IMR-90 (cell line): ENCODE data around the gene MMP10. TPM values are rescaled to one million over a fixed set of nuclear protein-coding genes. Genes with fewer than 3 reads are reported as not detected.

Experiments
- ATAC-seq: fragments of 200-7000 bp; cut with Tn5 transposase; 2 replicates; pipeline ENCODE4 v1.9.1; 2020; ENCODE audit warnings: low read depth, mild to moderate bottlenecking, moderate library complexity
- BruUV-seq: library from RNA; stranded (reverse); fragments of 400-500 nt; replicated peaks from 2 replicates; lab custom pipeline; 2021; lab: Mats Ljungman, UMichigan
- CTCF ChIA-PET: fragments of 300-600 bp; formaldehyde crosslinking; extraction: SDS; loops from one replicate; lab custom pipeline; 2021; ENCODE audit warnings: antibody characterized with exemption; lab: Yijun Ruan, JAX
- POLR2A ChIA-PET: fragments of 300-600 bp; sonication (Branson Sonifier 250); formaldehyde crosslinking; loops from one replicate; lab custom pipeline; 2022; ENCODE audit warnings: antibody characterized with exemption; ENCODE audit not compliant: unreplicated experiment; lab: Charles Lee
- DNase-seq: peaks from one replicate; pipeline ENCODE4 v3.0.0; 2013
- H2AFZ ChIP-seq: replicated peaks from 2 replicates; pipeline ENCODE3; 2013; ENCODE audit warnings: low read length, mild to moderate bottlenecking; ENCODE audit not compliant: poor library complexity
- H2AK5ac ChIP-seq: 2 replicates; pipeline ENCODE4 v1.6.1; 2013; ENCODE audit warnings: low read depth, low read length, inconsistent platforms
- H2AK9ac ChIP-seq: replicated peaks from 2 replicates; pipeline ENCODE3; 2013; ENCODE audit warnings: mild to moderate bottlenecking, low read depth, low read length, moderate library complexity; ENCODE audit not compliant: poor library complexity
- H2BK120ac ChIP-seq: 2 replicates; pipeline ENCODE4 v1.6.1; 2013; ENCODE audit warnings: low read depth, low read length, inconsistent platforms
- H2BK15ac ChIP-seq: 3 replicates; pipeline ENCODE4 v1.6.1; 2013; ENCODE audit warnings: low read depth, low read length, inconsistent platforms
- H2BK20ac ChIP-seq: 2 replicates; pipeline ENCODE4 v1.6.1; 2013; ENCODE audit warnings: low read depth, mild to moderate bottlenecking, inconsistent platforms, low read length, moderate library complexity
- H2BK5ac ChIP-seq: 2 replicates; pipeline ENCODE4 v1.6.1; 2013; ENCODE audit warnings: mild to moderate bottlenecking, low read depth, low read length, inconsistent platforms; ENCODE audit not compliant: poor library complexity, severe bottlenecking
- H3K14ac ChIP-seq: replicated peaks from 2 replicates; pipeline ENCODE4 v1.6.1; 2013; ENCODE audit warnings: low read depth, low read length, inconsistent platforms
- H3K18ac ChIP-seq: 2 replicates; pipeline ENCODE4 v1.6.1; 2013; ENCODE audit warnings: low read depth, low read length, control low read depth
- H3K23ac ChIP-seq: 2 replicates; pipeline ENCODE4 v1.6.1; 2013; ENCODE audit warnings: low read depth, low read length, inconsistent platforms
- H3K27ac ChIP-seq: 2 replicates; pipeline ENCODE4 v1.5.1; 2013; ENCODE audit warnings: mild to moderate bottlenecking, control low read depth, low read length; ENCODE audit not compliant: insufficient read depth
- H3K27me3 ChIP-seq: 2 replicates; pipeline ENCODE4 v1.6.1; 2013; ENCODE audit warnings: low read length; ENCODE audit not compliant: control insufficient read depth, insufficient read depth
- H3K36me3 ChIP-seq: 2 replicates; pipeline ENCODE4 v1.6.1; 2013; ENCODE audit warnings: low read length, mixed read lengths; ENCODE audit not compliant: control insufficient read depth, insufficient read depth
- H3K4ac ChIP-seq: 2 replicates; pipeline ENCODE4 v1.6.1; 2013; ENCODE audit warnings: low read depth, low read length, inconsistent platforms
- H3K4me1 ChIP-seq: 2 replicates; pipeline ENCODE4 v1.6.1; 2013; ENCODE audit warnings: low read length, mixed read lengths; ENCODE audit not compliant: control insufficient read depth, insufficient read depth
- H3K4me2 ChIP-seq: 2 replicates; pipeline ENCODE4 v1.6.1; 2013; ENCODE audit warnings: low read depth, mild to moderate bottlenecking, control low read depth, low read length, moderate library complexity
- H3K4me3 ChIP-seq: 2 replicates; pipeline ENCODE4 v1.5.1; 2013; ENCODE audit warnings: low read depth, mild to moderate bottlenecking, control low read depth, low read length, moderate library complexity; ENCODE audit not compliant: insufficient read depth
- H3K56ac ChIP-seq: 2 replicates; pipeline ENCODE4 v1.6.1; 2013; ENCODE audit warnings: low read length, inconsistent platforms; ENCODE audit not compliant: insufficient read depth; ENCODE audit errors: extremely low read depth
- H3K79me1 ChIP-seq, 2 experiments: 2 replicates each; pipeline ENCODE4 v1.6.1; 2013; ENCODE audit warnings: low read length in 2 of 2, inconsistent platforms in 1 of 2, low read depth in 1 of 2
- H3K9ac ChIP-seq: 2 replicates; pipeline ENCODE4 v1.6.1; 2013; ENCODE audit warnings: low read depth, low read length, control low read depth
- H3K9me1 ChIP-seq: 2 replicates; pipeline ENCODE4 v1.6.1; 2013; ENCODE audit warnings: low read length, inconsistent platforms; ENCODE audit not compliant: insufficient read depth
- H3K9me3 ChIP-seq: 2 replicates; pipeline ENCODE4 v1.6.1; 2013; ENCODE audit warnings: low read length; ENCODE audit not compliant: control insufficient read depth, insufficient read depth
- H4K20me1 ChIP-seq: 2 replicates; pipeline ENCODE4 v1.6.1; 2013; ENCODE audit warnings: low read length, inconsistent platforms; ENCODE audit not compliant: insufficient read depth
- H4K5ac ChIP-seq: 2 replicates; pipeline ENCODE4 v1.6.1; 2013; ENCODE audit warnings: mild to moderate bottlenecking, low read depth, low read length, control low read depth
- H4K8ac ChIP-seq, 2 experiments: 2 replicates each; pipeline ENCODE4 v1.6.1; 2013; ENCODE audit warnings: low read depth in 2 of 2, low read length in 2 of 2, control low read depth in 1 of 2, inconsistent platforms in 1 of 2
- H4K91ac ChIP-seq: 2 replicates; pipeline ENCODE4 v1.6.1; 2013; ENCODE audit warnings: low read depth, low read length, inconsistent platforms; ENCODE audit not compliant: insufficient read depth
- BHLHE40 ChIP-seq: fragments of 150-350 bp; IDR thresholded peaks from 2 replicates; pipeline ENCODE4 v1.6.1; 2016; ENCODE audit warnings: mild to moderate bottlenecking, low read depth, low read length
- CEBPB ChIP-seq: IDR thresholded peaks from 2 replicates; pipeline ENCODE4 v1.6.1; 2012; ENCODE audit warnings: low read depth, low read length, improper control_type of control experiment
- CTCF ChIP-seq: conservative IDR thresholded peaks from 2 replicates; pipeline ENCODE4 v1.5.1; 2012; ENCODE audit warnings: mild to moderate bottlenecking, low read depth, low read length, improper control_type of control experiment
- FOS ChIP-seq: fragments of 150-350 bp; IDR thresholded peaks from 2 replicates; pipeline ENCODE4 v1.6.1; 2016; ENCODE audit warnings: low read depth, low read length
- MAFK ChIP-seq: IDR thresholded peaks from 2 replicates; pipeline ENCODE4 v1.6.1; 2012; ENCODE audit warnings: low read depth, low read length, improper control_type of control experiment
- MXI1 ChIP-seq: IDR thresholded peaks from 2 replicates; pipeline ENCODE4 v1.6.1; 2012; ENCODE audit warnings: low read depth, mild to moderate bottlenecking, low read length, moderate library complexity, borderline replicate concordance
- NFE2L2 ChIP-seq: fragments of 150-350 bp; IDR thresholded peaks from 2 replicates; pipeline ENCODE4 v1.6.1; 2016; ENCODE audit warnings: low read depth, mild to moderate bottlenecking, low read length
- POLR2A ChIP-seq: IDR thresholded peaks from 2 replicates; pipeline ENCODE4 v1.6.1; 2012; ENCODE audit warnings: mild to moderate bottlenecking, low read depth, low read length
- RAD21 ChIP-seq: IDR thresholded peaks from 2 replicates; pipeline ENCODE4 v1.6.1; 2012; ENCODE audit warnings: low read length, improper control_type of control experiment
- RCOR1 ChIP-seq: IDR thresholded peaks from 2 replicates; pipeline ENCODE4 v1.6.1; 2012; ENCODE audit warnings: mild to moderate bottlenecking, low read length, improper control_type of control experiment; ENCODE audit not compliant: insufficient replicate concordance
- RFX5 ChIP-seq: IDR thresholded peaks from 2 replicates; pipeline ENCODE4 v1.8.0; 2012; ENCODE audit warnings: low read depth, mild to moderate bottlenecking, low read length, moderate library complexity
- SMC3 ChIP-seq: fragments of 150-350 bp; IDR thresholded peaks from 2 replicates; pipeline ENCODE4 v1.6.1; 2016; ENCODE audit warnings: low read depth, mild to moderate bottlenecking, antibody characterized with exemption, low read length, moderate library complexity
- USF2 ChIP-seq: fragments of 150-350 bp; IDR thresholded peaks from 2 replicates; pipeline ENCODE4 v1.6.1; 2017; ENCODE audit warnings: mild to moderate bottlenecking, antibody characterized with exemption, low read length, low read depth
- dilution Hi-C: fragments of 300-500 bp; cut with HindIII; formaldehyde crosslinking; loops from one replicate; pipeline ENCODE4 v1.14.3; 2018; ENCODE audit warnings: low sequenced_read_pairs; ENCODE audit not compliant: unreplicated experiment
- in situ Hi-C: fragments of 300-500 bp; cut with MboI; formaldehyde crosslinking; loops from 3 replicates; pipeline ENCODE4 v1.14.3; 2019; ENCODE audit warnings: low sequenced_read_pairs, inconsistent platforms, mixed read lengths
- intact Hi-C: fragments of 100-400 bp; cut with micrococcal nuclease; formaldehyde crosslinking; loops from 2 replicates; pipeline ENCODE4 v1.10.0; 2022
- polyA plus RNA-seq, 3 experiments: library from polyadenylated mRNA; depleted of rRNA; stranded (reverse); fragments of >200 nt; gene quantifications; 2 replicates each; pipeline ENCODE4 v1.2.3, GENCODE V29; 2012; ENCODE audit warnings: low replicate concordance in 1 of 3
- total RNA-seq: library from RNA; depleted of rRNA; stranded (reverse); fragments of >200 nt; gene quantifications from 2 replicates; pipeline ENCODE4 v1.2.3, GENCODE V29; 2012

The MMP10 gene
- total and polyA plus RNA-seq, 2 of the 4 experiments (the other 2 are of a cell fraction): not detected

- dilution Hi-C loops (no loop called here), intact Hi-C loops (no loop called here), in situ Hi-C loops (no loop called here)
- H3K4me3 ChIP-seq: no peak overlapping the region
- no peaks in the 10 kb centered on the region; the same call in 1 of the 2 replicates for H3K9me1 ChIP-seq
- DNase-seq: no peak
- no peak overlapping the region for H3K4me2 ChIP-seq
- H2BK15ac ChIP-seq: no peak overlapping the region
- H2BK20ac ChIP-seq: no peak overlapping the region
- no peak overlapping the region for H2AK5ac ChIP-seq
- H3K27me3 ChIP-seq: peaks cover 4% of the 10 kb centered on the region
- H3K56ac ChIP-seq: no peak overlapping the region
- H3K18ac ChIP-seq: no peak overlapping the region
- H3K23ac ChIP-seq: no peak overlapping the region
- no peak overlapping the region for H2AK9ac ChIP-seq
- H2AFZ ChIP-seq: no peak overlapping the region
- H4K5ac ChIP-seq: no peak overlapping the region
- BruUV-seq: no TSS peak
- no peak overlapping the region for H4K91ac ChIP-seq
- H3K14ac ChIP-seq: no peak overlapping the region
- ChIA-PET POLR2A (no interaction called here), CTCF (no interaction called here)
- no peak overlapping the region for H3K9ac ChIP-seq
- no peak overlapping the region for H2BK120ac ChIP-seq
- no peak overlapping the region for H3K27ac ChIP-seq
- no peak overlapping the region for H3K4ac ChIP-seq
- no peak; the same call in 1 of the 2 replicates for ATAC-seq
- H4K20me1 ChIP-seq: no peaks in the 10 kb centered on the region
- no peaks in the 10 kb centered on the region for H3K9me3 ChIP-seq
- TF ChIP-seq RFX5 (no peak), BHLHE40 (no peak), SMC3 (no peak), NFE2L2 (no peak), POLR2A (no peak), CTCF (no peak), MXI1 (no peak), CEBPB (no peak), RAD21 (no peak), USF2 (no peak), FOS (no peak), MAFK (no peak), RCOR1 (no peak)
- H2BK5ac ChIP-seq: no peak overlapping the region
- H3K4me1 ChIP-seq: peaks cover 5% of the 10 kb centered on the region
- no peaks in the 10 kb centered on the region for H3K36me3 ChIP-seq
- H3K79me1 ChIP-seq: no peaks in the 10 kb centered on the region
- no peak overlapping the region for H4K8ac ChIP-seq
Observed at GRCh38 chr11:102722821-102723220, 57.6 kb downstream of the MMP10 start.
